RWPE1 (cell line): Measurements from ENCODE around the gene PRR15L.
A peak's percentile ranks its signal among the peaks of the same experiment; 100 is the strongest.

Experiments used
- CTCF ChIA-PET: fragments of 350-600 bp; sonication (Branson Sonifier 250); formaldehyde crosslinking; extraction: SDS; loops from one replicate; lab custom pipeline; 2021; lab: Yijun Ruan, JAX
- POLR2A ChIA-PET: fragments of 400-600 bp; formaldehyde crosslinking; extraction: SDS; loops from one replicate; lab custom pipeline; 2020; ENCODE audit warnings: antibody characterized with exemption; ENCODE audit not compliant: low non-redundant PET; lab: Yijun Ruan, JAX
- DNase-seq: peaks from one replicate; pipeline ENCODE4 v3.0.0; 2012; ENCODE audit warnings: low spot score
- H3K27ac ChIP-seq: fragments of 450-650 bp; 2 replicates; pipeline ENCODE4 v1.5.1; 2017
- CTCF ChIP-seq: fragments of 450-650 bp; conservative IDR thresholded peaks from 2 replicates; pipeline ENCODE4 v1.5.1; 2017; ENCODE audit warnings: low read depth, mild to moderate bottlenecking

Gene PRR15L

GRCh38 chr17:47949946-47950345, 7.7 kb downstream of the PRR15L start:
- TF ChIP-seq CTCF = no peak
- ChIA-PET CTCF (interaction anchor here (0.6 to 2.5 kb wide), 14 partner anchors 8 to 74 kb away, joined by 3 to 17 read pairs (median 5); partner anchors contain the start of genes CDK5RAP3 and PRR15L), POLR2A (interaction anchor here (0.5 to 1.1 kb wide), 2 partner anchors 8 to 923 kb away, joined by 3 to 4 read pairs; partner anchors contain the start of gene PNPO)
- no peak for DNase-seq
- peak overlapping the region; percentile 74 for H3K27ac ChIP-seq

- CTCF ChIA-PET = interaction anchor here (0.6 to 2.5 kb wide), 21 partner anchors 8 to 387 kb away, joined by 3 to 17 read pairs (median 4); partner anchors contain the start of genes CDK5RAP3, PRR15L and SCRN2
- peak; percentile 69 for DNase-seq
- POLR2A ChIA-PET = interaction anchor here (1.0 kb wide), 1 partner anchor 8 kb away, joined by 3 read pairs; no protein-coding TSS in a partner anchor
- TF ChIP-seq CTCF = peak; percentile 96
- H3K27ac ChIP-seq = peak overlapping the region; percentile 74
These were observed 8.4 kb downstream of the PRR15L start for GRCh38 chr17:47949197-47949759.

GRCh38 chr17:47948706-47949196, 8.9 kb downstream of the PRR15L start:
- ChIA-PET CTCF (interaction anchor here (0.6 to 2.5 kb wide), 15 partner anchors 9 to 387 kb away, joined by 3 to 17 read pairs (median 4); partner anchors contain the start of genes CDK5RAP3, PRR15L and SCRN2), POLR2A (interaction anchor here (1.0 kb wide), 1 partner anchor 8 kb away, joined by 3 read pairs; no protein-coding TSS in a partner anchor)
- no peak for TF ChIP-seq CTCF
- DNase-seq = no peak
- peak overlapping the region; percentile 74 for H3K27ac ChIP-seq

GRCh38 chr17:47946929-47947397, 10.7 kb downstream of the PRR15L start:
- POLR2A ChIA-PET = interaction anchor here (0.9 kb wide), 1 partner anchor 50 kb away, joined by 3 read pairs; no protein-coding TSS in a partner anchor
- peak overlapping the region; percentile 76 for H3K27ac ChIP-seq
- CTCF ChIA-PET = interaction anchor here (0.5 to 1.8 kb wide), 19 partner anchors 8 to 151 kb away, joined by 3 to 15 read pairs (median 4); partner anchors contain the start of genes CDK5RAP3, PRR15L, SCRN2 and SP2
- DNase-seq = peak; percentile 99
- peak; percentile 92 for TF ChIP-seq CTCF

- peak overlapping the region; percentile 76 for H3K27ac ChIP-seq
- POLR2A ChIA-PET = interaction anchor here (0.9 kb wide), 1 partner anchor 50 kb away, joined by 3 read pairs; no protein-coding TSS in a partner anchor
- DNase-seq = no peak
- CTCF ChIA-PET = interaction anchor here (0.6 to 1.8 kb wide), 12 partner anchors 8 to 105 kb away, joined by 3 to 15 read pairs (median 5); partner anchors contain the start of genes CDK5RAP3, PRR15L, SCRN2 and SP2
- TF ChIP-seq CTCF = no peak
These were observed 11.2 kb downstream of the PRR15L start for GRCh38 chr17:47946516-47946915.
